Stimulated activated CD4-positive, alpha-beta T cell treated with anti-CD3 and anti-CD28 coated beads, Interleukin-15, amount 100 ng/mL, for 1 hour (primary cell): ENCODE measurements around the gene NDNF.

Source experiments
- DNase-seq, 2 donors: peaks; one replicate each; pipeline ENCODE4 v3.0.0-alpha.2; 2020; ENCODE audit warnings: low read depth in 1 of 2, low spot score in 1 of 2

NDNF gene

GRCh38 chr4:121071640-121072223 lies 603 bp downstream of the NDNF start:
- DNase-seq: no peak

- DNase-seq: peak in 1 of 2 donors; percentile 4
Measured at GRCh38 chr4:121070696-121071639, 1.4 kb downstream of the NDNF start.

GRCh38 chr4:121070274-121070673 lies 2.1 kb downstream of the NDNF start:
- DNase-seq: no peak

GRCh38 chr4:121069430-121069829 lies 2.9 kb downstream of the NDNF start:
- DNase-seq: no peak

GRCh38 chr4:121064482-121064881 lies 7.9 kb downstream of the NDNF start:
- DNase-seq: no peak

GRCh38 chr4:121062521-121062920 lies 9.8 kb downstream of the NDNF start:
- no peak for DNase-seq

GRCh38 chr4:121061861-121062260 lies 10.5 kb downstream of the NDNF start:
- no peak for DNase-seq

- no peak for DNase-seq
Measured at GRCh38 chr4:121061215-121061614, 11.1 kb downstream of the NDNF start.

- DNase-seq: no peak
Measured at GRCh38 chr4:121057466-121057922, 14.8 kb downstream of the NDNF start.

GRCh38 chr4:121056066-121056465 lies 16.3 kb downstream of the NDNF start:
- no peak for DNase-seq

GRCh38 chr4:121054373-121054772 lies 18.0 kb downstream of the NDNF start:
- no peak for DNase-seq

- DNase-seq: no peak
Measured at GRCh38 chr4:121053601-121054143, 18.7 kb downstream of the NDNF start.

GRCh38 chr4:121050300-121050699 lies 22.0 kb downstream of the NDNF start:
- no peak for DNase-seq

GRCh38 chr4:121049072-121049599 lies 23.2 kb downstream of the NDNF start:
- no peak for DNase-seq

GRCh38 chr4:121048165-121048564 lies 24.2 kb downstream of the NDNF start:
- no peak for DNase-seq

- DNase-seq: no peak
Measured at GRCh38 chr4:121041307-121042090, 30.8 kb downstream of the NDNF start.

- DNase-seq: no peak
Measured at GRCh38 chr4:121034017-121034416, 38.3 kb downstream of the NDNF start.

- no peak for DNase-seq
Measured at GRCh38 chr4:121030711-121031110, 41.6 kb downstream of the NDNF start.

- DNase-seq: no peak
Measured at GRCh38 chr4:121030131-121030530, 42.2 kb downstream of the NDNF start.

- DNase-seq: no peak
Measured at GRCh38 chr4:121026034-121026433, 46.3 kb downstream of the NDNF start.

- DNase-seq: no peak
Measured at GRCh38 chr4:121025540-121025939, 46.8 kb downstream of the NDNF start.
